Esophagus squamous epithelium (tissue), 4 donors: ENCODE data around the gene SKI.
A peak's percentile ranks its signal among the peaks of the same experiment; 100 is the strongest.

Source experiments
- POLR2A ChIP-seq, 4 donors: fragments of 450-650 bp; IDR thresholded peaks; one replicate each; pipeline ENCODE4 v1.6.1; 2017; ENCODE audit warnings: antibody characterized with exemption in 4 of 4, mild to moderate bottlenecking in 4 of 4, moderate library complexity in 3 of 4
- TF ChIP-seq, protein P1 (sequence below), 6 experiments: fragments of 450-650 bp in 4 of 6; fragments of 200-600 bp in 2 of 6; sonication (generic) in 2 of 6; IDR thresholded peaks; one replicate each; pipeline ENCODE4 v1.5.1; 2016 to 2019; ENCODE audit warnings: antibody characterized with exemption in 6 of 6, mild to moderate bottlenecking in 4 of 6, moderate library complexity in 4 of 6

DNA sequence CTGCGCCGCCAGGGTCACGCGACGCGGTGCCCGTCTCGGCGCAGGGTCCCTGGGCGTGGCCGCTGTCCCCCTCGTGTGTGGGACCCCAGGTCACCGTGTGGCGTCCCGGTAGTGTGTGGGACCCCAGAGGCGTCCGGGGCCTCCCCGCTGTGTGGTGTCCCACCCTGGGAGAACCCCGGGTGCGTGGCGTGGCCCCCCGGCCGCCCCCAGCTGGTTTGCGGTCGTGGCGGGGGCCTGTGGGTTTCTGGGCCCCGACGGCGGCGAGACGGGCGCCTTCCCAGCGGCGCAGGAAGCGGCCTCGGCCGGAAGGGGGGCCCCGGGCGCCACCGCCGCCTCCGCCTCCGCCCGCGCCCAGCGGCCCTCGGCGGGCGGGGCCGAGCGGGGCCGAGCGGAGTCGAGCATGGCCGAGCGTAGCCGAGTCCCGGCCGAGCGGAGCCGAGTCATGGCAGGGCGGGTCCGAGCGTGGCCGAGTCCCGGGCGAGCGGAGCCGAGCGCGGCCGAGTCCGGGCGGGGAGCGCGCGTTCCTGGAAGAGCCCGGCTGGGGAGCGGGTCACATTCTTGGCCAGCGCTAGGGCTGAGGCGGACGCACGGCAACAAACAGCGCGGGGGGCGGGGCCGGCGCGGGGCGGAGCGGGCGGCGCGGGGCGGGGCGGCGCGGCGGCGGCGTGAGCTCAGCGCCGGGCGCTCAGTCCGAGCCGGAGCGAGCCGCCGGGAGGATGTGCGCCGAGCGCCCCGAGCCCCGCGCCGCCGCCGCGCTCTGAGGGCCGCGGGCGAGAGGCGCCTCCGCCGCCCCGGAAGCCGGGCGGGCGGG is 568 bp upstream of the SKI start:
- TF ChIP-seq, protein P1, sequence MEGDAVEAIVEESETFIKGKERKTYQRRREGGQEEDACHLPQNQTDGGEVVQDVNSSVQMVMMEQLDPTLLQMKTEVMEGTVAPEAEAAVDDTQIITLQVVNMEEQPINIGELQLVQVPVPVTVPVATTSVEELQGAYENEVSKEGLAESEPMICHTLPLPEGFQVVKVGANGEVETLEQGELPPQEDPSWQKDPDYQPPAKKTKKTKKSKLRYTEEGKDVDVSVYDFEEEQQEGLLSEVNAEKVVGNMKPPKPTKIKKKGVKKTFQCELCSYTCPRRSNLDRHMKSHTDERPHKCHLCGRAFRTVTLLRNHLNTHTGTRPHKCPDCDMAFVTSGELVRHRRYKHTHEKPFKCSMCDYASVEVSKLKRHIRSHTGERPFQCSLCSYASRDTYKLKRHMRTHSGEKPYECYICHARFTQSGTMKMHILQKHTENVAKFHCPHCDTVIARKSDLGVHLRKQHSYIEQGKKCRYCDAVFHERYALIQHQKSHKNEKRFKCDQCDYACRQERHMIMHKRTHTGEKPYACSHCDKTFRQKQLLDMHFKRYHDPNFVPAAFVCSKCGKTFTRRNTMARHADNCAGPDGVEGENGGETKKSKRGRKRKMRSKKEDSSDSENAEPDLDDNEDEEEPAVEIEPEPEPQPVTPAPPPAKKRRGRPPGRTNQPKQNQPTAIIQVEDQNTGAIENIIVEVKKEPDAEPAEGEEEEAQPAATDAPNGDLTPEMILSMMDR (IDR thresholded peaks at IDR 0.05), result peak in 3 of 6 experiments; percentile 23 to 40 (median 35)
- TF ChIP-seq POLR2A (IDR thresholded peaks at IDR 0.05), result peak in 2 of 4 donors; percentile 80 to 82
